Ammon's horn (tissue), 1 donor: ENCODE results near the gene CARMIL1.
"Not testable (repeated sequence)": the region's sequence is repeated elsewhere in the genome, so short reads cannot be mapped to it uniquely, and the experiment has no call there.

Experiments
- DNase-seq: peaks from one replicate; pipeline ENCODE4 v3.0.0-alpha.2; 2016; ENCODE audit warnings: low spot score

CARMIL1 gene

DNA sequence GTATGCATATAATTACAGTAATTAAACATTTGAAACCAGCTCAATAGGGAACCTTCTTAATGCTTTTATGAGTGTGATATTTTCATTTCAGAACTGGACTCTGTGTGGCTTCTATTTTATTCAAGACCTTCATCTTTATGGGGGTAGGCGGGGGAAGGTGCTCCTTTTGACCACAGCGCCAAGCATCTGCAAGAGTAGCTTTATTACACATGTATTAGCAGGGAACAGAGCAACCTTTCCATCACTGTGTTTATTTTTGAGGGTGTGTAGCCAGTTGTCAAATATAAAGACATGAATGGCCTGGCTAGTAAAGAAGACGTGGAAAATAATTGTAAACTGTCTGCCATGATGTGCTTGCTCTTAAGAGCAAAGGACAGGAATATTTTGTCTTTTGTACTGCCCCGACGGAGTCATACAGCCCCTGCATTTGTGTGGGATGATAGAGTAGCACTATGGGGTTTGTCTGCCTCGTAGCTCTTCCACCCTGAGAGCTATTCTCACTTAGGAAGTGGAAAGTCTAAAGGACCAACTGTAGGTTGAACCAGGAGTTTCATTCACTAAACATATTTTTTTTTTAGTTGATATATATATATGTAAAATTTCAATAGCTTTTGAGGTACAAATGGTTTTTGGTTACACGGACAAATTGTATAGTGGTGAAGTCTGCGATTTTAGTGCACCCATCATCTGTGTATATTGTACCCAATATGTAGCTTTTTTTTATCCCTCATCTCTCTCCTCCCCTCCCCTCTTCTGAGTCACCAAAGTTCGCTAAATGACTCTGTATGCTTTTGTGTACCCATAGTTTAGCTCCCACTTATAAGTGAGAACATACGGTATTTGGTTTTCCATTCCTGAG lies 91.2 kb downstream of the CARMIL1 start:
- no peak for DNase-seq

DNA sequence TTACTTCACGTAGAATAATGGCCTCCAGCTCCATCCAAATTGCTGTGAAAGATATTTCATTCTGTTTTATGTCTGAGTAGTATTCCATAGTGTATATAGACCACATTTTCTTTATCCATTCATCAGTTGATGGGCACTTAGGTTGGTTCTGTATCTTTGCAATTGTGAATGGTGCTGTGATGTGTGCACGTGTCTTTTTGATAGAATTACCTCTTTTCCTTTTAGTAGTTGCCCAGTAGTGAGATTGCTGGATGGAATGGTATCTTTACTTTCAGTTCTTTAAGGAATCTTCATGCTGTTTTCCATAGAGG lies 91.8 kb downstream of the CARMIL1 start:
- no peak for DNase-seq

DNA sequence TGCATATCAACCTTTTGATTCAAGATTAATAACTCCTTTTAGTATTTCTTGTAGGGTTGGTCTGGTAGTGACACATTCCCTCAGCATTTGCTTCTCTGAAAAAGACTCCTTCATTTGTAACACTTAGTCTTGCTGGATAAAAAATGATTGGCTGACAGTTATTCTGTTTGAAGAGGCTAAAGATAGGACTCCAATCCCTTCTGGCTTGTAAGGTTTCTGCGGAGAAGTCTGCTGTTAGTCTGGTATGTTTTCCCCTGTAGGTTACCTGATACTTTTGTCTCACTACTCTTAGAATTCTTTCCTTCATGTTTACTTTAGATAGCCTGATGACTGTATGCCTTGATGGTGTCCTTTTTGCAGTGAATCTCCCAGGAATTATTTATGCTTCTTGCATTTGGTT lies 96.0 kb downstream of the CARMIL1 start:
- no peak for DNase-seq

DNA sequence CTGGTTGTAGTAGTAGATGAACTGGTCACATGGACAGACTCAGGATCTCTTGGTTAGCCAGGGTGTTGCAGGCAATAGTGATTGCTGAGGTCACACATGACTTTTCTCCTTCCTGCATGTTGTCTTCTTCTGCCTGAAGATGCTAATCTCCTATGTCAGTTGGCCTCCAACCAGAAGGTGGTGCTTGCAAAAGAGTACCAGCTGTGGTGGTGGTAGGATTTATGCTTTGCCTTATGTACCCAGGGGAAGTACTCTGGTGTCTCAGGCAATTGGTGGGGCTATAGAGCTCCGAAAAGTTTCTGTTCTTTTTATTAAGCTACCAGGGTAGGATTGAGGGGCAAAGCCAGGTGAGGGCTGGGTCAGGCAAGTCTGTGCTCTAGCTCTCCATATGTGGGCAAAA lies 98.5 kb downstream of the CARMIL1 start:
- no peak for DNase-seq

DNA sequence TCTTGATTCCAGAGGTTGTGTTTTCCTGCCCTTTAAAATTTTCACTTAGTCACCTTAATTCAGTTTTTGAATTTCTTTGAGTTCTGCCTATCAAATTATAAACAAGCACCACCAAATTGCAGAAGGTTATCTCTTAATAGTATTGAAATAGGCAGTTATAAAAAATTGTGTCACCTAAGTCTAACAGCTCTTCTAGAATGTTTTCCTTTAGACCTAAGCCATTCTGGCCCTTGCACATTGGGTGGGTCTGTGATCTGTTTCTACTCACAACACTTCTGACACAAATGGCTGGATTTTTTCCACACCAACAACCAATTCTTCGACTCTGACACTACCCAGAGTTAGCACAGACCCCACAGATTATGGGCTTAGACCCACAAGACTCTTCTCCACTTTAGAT lies 101.9 kb downstream of the CARMIL1 start:
- DNase-seq = no peak

DNA sequence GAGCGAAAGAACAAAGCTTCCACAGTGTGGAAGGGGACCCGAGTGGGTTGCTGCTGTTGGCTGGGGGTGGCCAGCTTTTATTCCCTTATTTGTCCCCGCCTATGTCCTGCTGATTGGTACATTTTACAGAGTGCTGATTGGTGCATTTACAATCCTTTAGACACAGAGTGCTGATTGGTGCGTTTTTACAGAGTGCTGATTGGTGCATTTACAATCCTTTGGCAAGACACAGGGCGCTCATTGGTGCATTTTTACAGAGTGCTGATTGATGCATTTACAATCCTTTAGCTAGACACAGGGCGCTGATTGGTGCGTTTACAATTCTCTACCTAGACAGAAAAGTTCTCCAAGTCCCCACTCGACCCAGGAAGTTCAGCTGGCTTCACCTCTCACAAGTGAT lies 103.3 kb downstream of the CARMIL1 start:
- not testable (repeated sequence) for DNase-seq

DNA sequence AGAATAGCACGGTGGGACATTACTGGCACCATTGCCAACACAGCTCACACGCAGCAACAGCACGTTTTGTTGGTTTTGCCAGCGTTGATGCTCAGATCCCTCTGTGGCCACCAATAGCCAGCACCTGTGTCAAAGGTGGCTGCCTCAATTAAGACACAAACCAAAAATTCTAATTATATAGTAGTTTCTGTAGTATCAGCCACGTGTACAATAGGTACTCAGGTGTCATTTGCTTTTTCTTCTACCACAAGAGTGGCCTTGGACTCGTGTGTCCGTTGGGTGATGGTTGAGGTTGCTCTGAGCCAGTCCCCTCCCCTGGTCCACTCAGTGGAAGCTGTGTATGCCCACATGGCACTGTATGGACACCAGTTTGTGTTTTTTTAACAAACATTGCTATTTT lies 105.1 kb downstream of the CARMIL1 start:
- DNase-seq = no peak

DNA sequence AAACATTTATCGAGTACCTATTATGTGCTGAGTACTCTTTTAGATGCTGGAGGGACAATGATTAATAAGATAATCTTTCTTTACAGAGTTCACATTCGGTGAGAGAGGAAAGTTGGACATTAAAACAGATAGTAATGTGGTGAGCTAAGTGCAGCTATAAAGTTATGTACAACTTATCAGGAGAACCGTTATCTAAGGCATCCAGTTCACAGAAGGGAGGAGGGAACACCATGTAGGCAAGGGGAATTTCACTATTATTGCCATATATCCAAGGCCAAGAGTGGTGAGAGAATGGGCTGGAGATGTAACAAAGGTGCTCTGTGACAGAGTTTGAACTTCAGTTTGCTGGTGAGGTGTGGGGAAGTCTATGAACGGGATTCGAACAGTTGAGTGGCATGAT lies 105.8 kb downstream of the CARMIL1 start:
- no peak for DNase-seq

DNA sequence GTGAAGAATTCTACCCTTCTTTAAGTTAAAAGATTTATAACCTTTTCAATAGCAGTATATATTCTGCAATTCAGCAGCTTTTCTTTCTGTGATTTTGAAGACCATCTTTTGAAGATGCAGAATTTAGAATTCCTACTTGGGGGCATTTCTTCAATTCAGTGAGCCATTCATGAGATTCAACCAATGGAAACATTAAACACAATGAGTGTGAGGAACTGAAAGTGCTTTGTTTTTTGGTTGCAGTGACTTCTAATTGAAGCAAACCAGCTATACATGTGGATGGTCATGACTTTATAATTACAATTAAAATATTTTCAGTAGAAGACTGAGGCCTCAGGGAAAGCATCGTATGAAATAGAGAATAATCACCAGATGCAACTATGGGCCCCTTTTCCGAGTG lies 108.3 kb downstream of the CARMIL1 start:
- DNase-seq = no peak

DNA sequence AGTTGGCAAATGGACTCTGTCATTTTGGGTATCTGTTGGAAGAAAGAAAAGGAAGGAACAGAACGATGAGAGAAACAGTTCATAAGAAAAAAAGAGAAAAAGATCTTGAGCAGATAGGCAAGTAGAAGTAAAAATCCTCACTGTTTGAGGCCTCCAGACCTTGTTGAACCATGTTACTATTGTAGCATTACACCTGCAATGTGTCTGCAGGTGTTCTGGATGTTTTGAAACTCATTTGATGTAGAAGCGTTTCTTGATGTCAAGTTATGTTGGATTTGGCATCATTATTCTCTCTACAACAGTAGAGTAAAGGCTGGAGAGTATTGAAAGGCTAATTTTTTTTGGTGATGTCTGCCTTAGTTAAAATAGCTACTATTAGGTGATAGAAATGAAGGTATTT lies 108.7 kb downstream of the CARMIL1 start:
- DNase-seq = no peak

DNA sequence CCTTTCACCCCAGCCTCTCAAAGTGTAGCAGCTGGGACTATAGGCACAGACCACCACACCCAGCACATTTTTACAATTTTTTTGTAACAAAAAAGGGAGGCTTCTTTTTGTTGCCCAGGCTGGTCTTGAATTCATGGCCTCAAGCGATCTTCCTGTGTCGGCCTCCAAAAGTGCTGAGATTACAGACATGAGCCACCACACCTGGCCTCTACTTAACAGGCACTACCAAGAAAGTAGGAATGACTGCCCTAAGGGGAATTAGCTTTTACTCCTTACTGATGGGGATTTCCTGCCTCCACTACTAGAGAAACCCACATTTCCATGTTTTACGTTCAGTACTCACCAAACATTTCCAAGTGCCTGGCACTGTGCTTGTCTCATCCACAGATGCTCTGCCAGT lies 109.6 kb downstream of the CARMIL1 start:
- DNase-seq = no peak

DNA sequence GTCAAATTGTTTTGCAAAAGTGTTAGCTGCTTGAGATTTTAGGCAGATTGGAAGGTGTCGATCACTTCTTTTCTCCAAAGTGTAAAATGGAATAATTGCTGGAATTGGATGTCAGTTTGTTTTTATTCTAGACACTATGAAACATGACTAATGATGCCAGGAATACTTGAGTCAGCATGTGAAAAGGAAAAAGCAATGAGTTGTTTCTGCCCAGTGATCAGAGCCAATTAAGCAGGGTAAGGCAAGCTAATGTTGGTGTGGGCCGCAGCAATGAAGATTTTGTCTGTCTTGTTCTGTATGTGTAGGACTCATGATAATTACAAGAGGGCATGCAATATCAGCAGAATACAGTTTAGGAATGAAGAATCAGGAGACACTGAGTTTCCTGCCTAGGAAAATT lies 110.3 kb downstream of the CARMIL1 start:
- DNase-seq = peak; percentile 43

DNA sequence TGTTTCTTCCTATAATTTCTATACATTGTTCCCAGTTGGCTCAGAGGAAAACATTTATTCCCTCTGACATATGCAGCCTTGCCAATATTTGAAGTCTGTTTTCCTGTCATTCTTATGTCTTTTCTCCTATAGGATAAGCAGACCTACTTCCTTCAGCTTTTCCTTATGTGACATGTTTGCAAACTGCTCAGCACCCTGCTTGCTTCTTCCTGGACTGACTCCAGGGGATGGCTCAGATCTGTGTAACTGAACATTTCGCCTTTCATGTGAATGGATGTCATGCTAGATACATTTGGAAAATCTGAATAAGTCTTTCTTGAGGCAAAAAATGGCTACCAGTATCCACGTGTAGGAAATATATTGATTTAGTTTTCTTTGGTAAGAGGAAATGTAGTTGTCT lies 113.2 kb downstream of the CARMIL1 start:
- no peak for DNase-seq

DNA sequence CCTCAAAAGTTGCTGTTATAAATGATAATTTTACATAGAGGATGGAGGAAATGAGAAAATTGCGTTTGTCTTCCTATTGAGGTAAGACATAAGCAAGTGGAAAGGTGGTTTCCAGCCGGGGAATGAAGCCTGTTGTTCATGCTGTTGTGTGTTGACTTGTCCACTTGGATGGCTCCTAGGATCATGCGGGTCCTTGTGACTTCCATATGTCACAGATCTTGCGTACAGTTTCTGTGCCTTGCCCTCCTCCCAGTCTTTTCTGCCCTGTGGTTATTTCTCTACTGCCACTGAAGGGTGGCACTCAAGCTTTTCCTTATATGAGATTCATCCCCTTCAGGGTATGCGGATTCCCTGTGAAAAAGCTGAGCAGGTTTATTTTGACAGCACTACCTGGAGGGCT lies 116.6 kb downstream of the CARMIL1 start:
- DNase-seq = no peak

DNA sequence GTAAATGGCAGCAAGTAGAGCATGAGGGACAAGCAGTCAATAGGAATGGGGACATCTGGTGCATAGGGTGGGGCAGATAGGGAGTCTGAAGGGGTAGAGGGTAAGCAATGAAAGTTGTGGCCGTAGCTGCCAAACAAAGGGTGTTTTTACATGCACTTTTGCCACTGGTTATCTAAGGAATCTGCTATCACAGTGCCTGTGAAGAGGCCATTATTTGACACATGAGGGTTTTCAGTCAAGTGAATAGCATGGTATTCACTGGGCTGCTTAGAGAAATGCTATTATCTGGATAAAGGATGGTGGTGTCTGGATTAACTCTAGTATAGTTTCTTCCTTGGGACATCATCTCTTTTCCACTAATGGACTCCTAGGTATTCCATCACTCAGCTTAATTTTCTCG lies 118.2 kb downstream of the CARMIL1 start:
- no peak for DNase-seq

DNA sequence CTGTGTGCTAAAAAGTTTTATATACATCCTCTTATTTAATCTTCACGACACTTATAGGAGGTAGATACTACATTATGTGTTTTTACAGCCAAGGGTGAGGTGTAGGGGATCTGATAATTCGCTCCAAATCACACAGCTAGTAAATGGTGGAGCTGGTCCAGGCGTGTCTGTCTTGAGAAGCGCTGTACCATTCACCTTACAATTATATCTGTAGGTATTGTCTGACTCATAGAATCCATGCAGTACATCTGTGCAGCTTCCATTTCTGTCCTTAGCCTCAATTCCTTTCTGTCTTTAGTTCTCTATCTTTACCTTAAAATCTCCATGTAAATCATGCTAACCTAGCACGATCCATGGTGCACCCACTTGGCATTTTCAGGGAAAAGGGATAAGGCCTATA lies 120.7 kb downstream of the CARMIL1 start:
- DNase-seq = no peak

DNA sequence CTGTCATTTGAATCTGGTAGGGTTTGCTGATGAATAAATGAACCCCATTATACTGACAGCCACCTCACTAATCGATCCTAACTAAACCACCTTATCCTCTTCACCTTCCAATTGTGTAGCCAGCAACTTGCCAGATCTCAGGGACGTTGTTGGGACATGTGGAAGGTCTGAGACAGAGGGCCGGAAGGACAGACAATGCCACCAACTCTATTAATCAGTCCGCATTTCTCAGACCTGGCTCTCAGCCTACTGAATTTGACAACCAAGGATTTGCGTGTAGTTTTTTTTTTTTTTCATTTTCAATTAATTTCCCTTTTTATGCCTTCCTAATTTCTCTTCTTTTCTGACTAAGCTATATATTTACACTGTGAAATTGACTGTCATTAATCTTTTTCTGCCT lies 122.5 kb downstream of the CARMIL1 start:
- DNase-seq = no peak

DNA sequence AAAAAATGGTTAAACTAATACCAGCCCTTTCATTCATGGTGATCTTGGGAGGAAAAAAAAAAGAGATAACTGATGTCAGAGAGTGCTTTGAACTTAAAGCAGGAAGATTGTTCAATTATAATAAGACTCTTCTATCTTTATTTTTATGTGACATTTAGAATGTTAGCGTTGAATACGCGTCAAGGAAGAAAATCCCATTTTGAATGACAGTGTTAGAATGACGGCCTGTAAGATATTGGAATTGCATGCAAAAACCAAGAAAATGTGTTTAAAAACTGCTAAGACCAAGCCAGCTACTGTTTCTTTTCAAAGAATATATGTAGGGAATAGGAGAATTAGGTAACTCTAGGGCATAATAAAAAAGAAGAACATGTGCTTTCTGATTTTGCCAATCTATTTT lies 123.0 kb downstream of the CARMIL1 start:
- no peak for DNase-seq

DNA sequence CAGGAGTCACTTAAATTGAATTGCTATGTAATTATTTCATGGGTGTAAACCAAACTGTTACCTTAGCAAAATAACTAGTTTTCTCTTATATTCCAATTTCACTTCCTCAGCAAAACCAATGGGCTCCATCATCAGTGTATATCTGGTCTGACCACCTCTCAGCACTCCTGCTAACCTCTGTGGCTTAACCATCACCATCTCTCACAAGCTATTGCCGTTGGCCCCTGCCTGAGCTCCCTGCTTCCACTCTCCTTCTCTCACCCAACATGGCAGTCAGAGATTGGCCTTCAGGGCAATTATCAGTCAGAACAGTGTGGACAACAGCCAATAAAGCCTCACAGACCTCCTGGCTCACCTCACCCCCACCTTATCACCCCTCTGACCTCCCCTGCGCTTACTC lies 124.0 kb downstream of the CARMIL1 start:
- DNase-seq = no peak

DNA sequence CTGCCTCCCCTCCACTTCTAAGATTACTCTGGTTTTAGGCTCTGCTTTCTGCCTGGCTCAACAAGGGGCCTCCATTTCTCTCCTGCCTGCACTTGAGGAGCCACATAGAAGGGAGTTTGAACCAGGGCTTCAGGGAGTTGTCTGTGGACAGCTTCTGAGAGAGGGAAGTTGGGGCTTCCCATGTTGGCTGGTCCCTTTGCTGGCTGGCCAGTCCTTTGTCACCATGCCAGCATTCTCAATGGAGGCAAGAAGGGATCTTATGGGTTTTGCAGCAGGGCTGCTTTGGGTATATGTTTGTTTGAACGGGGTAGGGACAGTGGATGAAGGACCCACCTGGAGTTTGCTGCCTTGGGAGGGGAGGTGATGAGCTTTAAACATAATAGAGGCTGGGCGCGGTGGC lies 124.9 kb downstream of the CARMIL1 start:
- DNase-seq = peak; percentile 22

DNA sequence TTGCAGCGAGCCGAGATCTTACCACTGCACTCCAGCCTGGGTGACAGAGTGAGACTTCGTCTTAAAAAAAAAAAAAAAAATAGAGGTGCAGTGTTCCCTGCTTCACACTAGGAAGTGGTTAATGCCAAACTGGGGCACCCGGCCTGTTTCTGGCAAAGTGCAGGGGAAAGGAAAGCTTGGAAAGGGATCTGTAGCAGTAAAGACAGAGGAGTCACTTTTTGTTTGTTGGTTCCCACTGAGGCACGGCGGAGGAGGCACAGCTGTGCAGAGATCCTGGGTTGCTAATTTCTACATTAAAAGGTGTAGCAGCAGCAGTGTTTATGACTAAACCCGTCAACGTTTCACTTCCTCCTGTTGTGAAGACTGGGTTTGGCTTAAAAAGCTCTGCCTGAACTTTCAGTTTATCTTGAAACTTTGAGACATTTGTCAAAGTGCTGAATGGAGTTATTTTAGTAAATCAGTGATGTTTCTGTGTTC lies 125.6 kb downstream of the CARMIL1 start:
- DNase-seq = peak; percentile 35

DNA sequence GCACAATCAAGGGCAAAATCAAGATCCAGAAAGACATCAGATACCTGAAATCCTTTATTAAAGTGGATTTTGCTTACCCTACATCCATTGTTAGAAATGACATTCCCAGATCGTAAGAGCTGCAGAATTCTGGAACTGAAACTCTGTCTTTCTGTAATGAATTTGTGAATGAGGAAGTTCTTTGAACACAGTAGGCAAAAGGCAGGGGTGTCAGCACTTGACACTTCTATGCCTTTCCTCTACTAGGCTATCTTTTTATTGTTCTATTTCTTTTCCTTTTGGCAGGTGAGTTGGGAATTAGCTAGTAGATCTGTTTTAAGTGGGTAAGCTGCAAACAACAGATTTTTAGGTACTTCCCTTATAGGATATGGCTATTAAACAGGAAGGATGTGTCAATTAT lies 126.3 kb downstream of the CARMIL1 start:
- peak; percentile 23 for DNase-seq

DNA sequence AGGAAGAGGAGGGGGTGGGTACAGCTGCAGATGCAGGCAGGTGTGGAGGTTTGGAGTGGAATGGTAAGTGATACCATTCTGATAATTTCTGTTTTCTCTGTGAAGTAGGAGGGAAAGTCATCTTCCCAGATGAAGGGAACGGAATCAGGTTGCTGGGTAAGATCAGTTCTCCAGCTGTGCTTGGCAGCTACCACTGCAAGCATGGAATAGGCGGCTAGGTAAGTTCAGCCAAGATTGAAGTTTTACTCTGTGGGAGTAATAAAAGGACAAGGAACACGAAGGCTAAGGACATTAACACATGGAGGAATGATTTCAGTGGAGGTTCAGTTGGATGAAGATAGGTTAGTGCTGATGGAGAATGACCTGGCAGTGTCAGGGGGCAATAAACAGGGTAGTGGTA lies 128.3 kb downstream of the CARMIL1 start:
- no peak for DNase-seq

DNA sequence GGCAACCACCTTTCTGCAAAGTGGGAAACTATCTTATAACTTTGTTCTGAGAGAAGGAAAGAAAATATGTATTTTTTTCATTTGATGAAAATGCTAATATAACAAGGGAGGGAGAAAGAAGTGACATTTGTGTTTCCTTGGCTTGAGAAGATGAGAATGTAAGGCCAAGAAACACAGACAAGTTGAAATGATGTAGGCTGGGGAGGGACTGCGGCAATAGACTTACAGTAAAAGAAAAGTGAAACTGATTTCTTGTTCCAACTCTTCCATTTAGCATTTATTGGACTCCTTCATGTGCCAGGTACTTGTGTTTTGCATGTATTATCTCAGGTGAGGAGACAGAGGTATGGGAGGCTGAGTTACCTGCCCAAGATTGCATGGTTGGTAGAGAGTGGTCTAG lies 130.9 kb downstream of the CARMIL1 start:
- DNase-seq = no peak
